ENCODE results near the gene KCNH3. TPM values are rescaled to one million over a fixed set of nuclear protein-coding genes. Genes with fewer than 3 reads are reported as not detected.
A peak's percentile ranks its signal among the peaks of the same experiment; 100 is the strongest.
"Not testable (repeated sequence)": the region's sequence is repeated elsewhere in the genome, so short reads cannot be mapped to it uniquely, and the experiment has no call there.

KCNH3 gene
- total RNA-seq, 2 donors from 2014 or later = 0.44 to 0.73 TPM

DNA sequence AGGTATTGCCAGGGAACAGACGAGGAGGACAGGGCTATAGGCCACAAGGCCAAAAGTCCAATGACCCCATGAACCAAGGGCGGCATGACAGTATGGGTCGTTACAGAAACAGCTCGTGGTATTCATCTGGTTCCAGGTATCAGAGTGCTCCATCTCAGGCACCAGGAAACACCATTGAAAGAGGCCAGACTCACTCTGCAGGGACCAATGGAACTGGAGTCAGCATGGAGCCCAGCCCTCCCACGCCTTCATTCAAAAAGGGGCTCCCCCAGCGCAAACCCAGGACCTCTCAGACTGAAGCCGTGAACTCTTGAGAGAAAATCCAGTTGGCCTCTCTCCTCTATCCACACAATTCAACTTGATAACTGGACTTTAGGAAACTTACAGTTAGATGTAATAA is 12.9 kb upstream of the KCNH3 start:
- DNase-seq (no peak), ATAC-seq (no peak)
- intact Hi-C loops (cut with DNase I) = no loop called here

DNA sequence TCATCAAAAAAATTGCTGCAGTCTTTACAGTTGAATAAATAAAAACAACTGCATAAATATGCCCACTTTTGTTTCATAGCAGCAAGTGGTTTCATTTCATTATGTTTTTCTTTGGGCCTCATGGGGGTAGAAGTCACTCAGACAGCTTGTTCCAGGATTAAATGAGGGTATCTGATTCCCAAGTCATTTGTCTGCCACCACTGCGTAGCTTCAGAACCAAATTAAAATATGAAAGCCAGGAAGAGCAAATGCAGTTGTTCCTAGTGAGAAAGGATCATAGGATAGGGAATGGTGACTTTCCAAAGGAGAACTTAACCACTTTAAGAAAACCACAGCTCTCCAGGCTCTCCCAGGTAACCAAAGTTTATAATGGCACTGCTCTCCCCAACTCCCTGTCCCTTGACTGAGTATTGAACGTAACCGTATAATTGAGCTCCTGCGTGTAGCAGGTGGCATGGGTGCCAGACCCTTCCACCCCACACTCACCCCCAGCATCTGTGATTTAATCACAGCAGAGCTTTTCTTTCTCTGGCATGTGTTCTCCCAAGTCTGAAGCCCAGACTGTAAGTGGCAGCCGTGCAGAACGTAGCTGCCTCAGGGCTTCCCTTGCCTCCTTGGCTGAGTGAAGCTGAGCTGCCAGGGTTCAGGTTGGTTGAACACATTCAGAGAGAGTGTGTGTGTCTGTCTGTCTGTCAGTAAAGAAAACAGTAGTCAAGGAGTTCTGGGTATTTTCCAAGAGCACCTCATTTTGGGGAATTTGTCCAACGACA is 11.3 kb upstream of the KCNH3 start:
- DNase-seq = no peak
- intact Hi-C loops (cut with DNase I) = no loop called here
- no peak for ATAC-seq

DNA sequence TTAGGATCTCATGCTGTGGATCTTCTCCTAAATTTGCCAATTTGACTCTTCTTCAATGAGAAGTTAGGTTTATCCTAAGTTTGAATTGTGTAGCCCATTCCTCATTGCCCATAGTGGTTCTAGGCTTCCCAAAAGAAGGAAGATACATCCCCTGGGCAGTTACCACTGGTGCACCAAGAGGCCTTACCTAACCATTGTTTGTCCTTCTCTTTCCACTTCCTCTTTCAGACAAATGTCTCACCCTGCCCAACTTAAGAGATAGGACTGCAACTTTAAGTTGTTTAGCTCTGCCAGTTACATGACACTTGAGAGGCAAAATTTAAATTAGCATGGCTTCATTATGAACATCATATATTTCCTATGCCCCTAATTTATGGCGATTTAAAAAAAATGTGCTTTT is 9.4 kb upstream of the KCNH3 start:
- DNase-seq = no peak
- intact Hi-C loops (cut with DNase I) = no loop called here
- ATAC-seq = no peak

DNA sequence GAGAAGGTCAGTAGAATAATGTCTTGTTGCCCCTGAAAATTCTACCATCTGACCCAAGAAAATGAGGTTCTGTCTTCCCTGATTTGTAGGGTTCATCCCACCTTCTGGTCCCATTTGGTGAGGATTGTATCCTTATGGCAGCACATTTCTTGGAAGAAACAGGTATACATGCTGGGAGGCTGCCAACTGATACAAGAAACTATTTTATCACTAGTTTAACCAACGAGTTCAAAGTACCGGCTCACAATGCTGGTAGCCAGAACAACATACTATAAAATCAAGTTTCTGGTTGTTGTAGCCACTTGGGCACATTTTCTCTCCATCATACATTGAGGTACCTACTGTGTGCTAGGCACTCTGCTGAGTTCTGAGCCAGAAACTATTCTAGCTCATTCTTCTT is 7.1 kb upstream of the KCNH3 start:
- no peak for ATAC-seq
- intact Hi-C loops (cut with DNase I) = no loop called here
- DNase-seq = no peak

DNA sequence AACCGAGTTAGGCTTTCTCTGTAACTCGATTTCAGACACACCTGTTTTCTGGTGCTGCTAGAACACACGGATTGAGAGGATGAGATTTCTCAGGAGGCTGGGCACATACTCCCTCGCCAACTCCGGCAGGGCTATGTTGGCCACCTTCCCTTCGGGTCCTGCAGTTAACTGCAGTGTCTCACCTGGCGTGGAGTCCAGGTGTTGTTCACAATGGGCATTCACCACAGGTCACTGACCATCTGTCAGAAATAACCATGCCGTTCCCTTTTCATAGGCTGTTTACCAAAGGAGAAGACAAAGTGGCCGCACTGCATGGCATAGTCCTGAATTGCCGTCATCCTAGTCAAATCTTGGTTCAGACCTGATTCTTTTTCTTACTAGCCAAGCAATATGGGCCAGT is 5.5 kb upstream of the KCNH3 start:
- ATAC-seq = no peak
- no peak for DNase-seq
- intact Hi-C loops (cut with DNase I) = no loop called here

DNA sequence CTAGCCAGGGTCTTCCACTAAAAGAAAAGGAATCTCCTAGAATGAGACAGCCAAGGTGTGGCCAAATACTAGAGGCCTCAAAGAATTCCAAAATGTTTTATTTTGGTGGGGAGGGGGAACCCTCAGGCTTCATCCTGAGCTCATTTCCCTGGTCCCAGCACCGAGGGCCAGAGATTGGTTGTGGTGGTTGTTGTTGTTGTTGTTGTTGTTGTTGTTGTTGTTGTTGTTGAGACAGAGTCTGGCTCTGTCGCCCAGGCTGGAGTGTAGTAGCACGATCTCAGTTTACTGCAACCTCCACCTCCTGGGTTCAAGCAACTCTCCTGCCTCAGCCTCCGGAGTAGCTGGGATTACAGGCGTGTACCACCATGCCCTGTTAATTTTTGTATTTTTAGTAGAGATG is 4.7 kb upstream of the KCNH3 start:
- not testable (repeated sequence) for ATAC-seq, DNase-seq

DNA sequence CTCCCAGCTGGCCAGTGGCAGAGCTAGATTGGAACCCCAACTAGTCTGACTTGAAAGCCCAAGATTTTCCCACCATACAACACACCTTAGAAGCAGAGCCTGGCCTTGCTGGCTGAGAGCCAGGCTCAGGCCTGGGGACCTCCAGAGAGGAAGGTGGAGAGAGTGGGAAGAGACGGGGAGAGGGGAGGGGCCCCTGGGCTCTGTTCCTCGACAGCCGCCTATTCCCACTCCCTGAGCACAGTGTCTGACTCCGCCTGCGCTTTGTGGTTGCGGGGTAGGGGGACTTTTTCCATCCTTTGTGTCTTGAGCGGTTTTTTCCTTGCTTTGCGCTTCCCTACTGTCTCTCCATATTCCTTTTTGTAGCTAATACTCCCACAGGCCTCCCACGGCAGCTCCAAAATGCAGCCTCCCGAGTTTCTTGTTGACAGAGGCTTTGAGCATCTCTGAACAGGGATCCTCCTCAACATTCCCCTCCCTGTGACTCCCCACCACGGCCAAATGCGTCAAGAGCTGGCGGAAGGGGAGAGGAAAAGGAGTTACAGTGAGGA is 4.0 kb upstream of the KCNH3 start:
- intact Hi-C loops (cut with DNase I) = no loop called here
- ATAC-seq = no peak
- no peak for DNase-seq

More for the DNA sequence above, 4.7 kb upstream of the KCNH3 start:
- intact Hi-C loops (cut with DNase I) = not testable (repeated sequence)

DNA sequence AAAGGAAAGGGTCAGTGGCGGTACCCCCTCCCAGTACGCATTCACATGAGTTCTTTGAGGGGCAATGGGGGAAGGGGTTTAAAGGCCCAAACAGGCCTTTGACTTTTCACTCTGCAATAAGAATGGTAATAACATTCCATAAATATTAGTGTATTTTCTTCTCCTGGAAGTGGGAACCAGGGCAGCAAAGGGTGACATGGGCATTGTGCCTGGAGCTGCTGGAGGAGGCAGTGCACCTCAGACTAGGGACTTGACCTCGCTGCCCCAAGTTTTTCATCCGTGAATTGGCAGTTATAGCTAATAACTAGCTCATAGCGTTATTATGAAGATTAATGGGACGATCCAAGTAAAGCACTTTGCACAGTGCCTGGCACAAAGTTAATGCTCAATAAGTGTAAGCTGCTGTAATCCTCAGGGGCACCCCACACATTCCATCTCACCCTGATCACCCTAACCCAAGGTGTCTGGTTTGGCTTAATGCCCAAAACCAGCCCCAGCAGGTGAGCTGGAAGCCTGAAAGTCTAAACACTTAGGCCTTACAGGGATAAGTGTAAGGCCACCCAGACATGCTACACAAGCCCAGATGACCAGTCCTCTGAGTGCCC is 2.8 kb upstream of the KCNH3 start:
- no peak for DNase-seq
- intact Hi-C loops (cut with DNase I) = no loop called here

DNA sequence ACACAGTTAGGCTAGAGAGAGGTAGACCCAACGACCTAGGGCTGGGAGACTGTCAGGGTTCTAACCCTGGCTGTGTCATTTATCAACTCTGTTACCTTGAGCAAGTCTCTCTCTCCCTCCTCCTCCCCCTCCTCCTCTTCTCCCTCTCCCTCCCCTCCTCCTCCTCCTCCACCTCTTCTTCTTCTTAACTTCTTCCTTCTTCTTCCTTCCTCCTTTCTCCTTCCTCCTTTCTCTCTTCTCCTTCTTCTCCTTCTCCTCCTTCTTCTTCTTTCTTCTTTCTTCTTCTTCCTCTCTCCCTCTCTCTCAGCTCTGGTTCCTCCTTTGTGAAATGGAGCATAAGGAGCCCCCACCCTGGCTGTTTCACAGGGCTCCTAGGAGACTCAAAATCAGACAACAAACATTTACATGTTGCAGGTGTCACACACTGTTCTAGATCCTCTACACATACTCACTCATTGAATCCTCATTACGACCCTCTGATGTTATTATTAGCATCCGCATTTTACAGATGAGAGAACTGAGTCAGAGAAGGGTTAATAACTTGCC is 2.2 kb upstream of the KCNH3 start:
- intact Hi-C loops (cut with DNase I) = no loop called here
- DNase-seq (no peak), ATAC-seq (no peak)

More for the DNA sequence above, 2.8 kb upstream of the KCNH3 start:
- ATAC-seq = no peak

DNA sequence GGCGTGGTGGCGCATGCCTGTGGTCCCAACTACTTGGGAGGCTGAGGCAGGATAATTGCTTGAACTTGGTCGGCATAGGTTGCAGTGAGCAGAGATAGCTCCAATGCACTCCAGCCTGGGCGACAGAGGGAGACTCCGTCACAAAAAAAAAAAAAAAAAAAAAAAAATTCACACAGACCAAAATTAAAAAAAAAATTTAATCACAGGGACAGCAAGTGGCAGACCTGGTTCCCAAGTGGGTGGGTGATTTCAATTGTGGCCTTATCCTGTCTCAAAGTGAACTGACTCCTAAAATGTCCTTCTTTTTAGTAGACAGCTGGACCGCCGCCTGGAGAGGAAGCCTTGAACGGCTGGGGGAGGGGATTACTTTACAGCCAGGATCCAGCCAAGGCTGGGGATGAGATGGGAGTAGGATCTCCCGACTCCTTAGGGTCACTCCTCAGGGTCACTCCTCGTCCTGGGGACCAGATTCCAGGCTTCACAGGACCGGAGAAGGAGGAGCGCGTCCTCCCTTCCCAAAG is 1.5 kb upstream of the KCNH3 start:
- ATAC-seq (no peak), DNase-seq (no peak)
- intact Hi-C loops (cut with DNase I) = no loop called here

DNA sequence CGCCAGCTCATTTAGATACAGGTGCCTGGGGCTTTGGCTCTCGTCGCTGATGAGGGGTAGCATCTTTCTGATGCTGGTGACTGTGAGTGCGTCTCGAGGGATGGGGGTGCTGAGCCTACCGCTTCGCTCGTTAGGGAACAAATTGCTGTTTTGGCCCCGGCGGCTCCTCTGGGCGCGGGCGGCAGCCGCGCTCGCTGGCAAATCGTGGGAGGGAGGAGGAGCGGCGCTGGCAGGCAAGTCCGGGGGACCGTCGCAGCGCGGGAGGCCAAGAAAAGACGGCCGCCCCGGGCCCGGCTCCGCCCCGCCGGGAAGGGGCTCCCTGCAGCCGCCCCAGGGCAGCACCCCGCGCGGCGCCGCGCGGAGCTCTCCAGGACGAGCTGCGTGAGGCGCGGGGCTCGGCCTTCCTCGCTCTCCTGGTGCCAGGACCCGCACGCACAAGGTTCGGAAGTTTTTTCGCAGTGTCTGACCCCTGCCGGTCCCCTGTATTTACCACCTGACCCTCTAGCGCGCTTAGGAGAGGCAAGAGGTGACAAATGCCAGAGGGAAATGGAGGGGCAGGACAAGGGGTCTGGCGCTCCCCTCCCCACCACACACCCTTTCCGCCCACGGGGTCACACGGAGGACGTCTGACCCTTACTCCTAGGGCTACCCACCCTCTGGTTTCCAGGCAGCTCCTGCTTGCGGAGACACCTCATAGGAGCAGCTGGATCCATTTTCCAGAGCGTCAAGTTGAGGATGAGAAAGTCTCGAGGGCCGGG is 899 bp upstream of the KCNH3 start:
- ATAC-seq = peak; percentile 22
- intact Hi-C loops (cut with DNase I) = no loop called here
- no peak for DNase-seq

DNA sequence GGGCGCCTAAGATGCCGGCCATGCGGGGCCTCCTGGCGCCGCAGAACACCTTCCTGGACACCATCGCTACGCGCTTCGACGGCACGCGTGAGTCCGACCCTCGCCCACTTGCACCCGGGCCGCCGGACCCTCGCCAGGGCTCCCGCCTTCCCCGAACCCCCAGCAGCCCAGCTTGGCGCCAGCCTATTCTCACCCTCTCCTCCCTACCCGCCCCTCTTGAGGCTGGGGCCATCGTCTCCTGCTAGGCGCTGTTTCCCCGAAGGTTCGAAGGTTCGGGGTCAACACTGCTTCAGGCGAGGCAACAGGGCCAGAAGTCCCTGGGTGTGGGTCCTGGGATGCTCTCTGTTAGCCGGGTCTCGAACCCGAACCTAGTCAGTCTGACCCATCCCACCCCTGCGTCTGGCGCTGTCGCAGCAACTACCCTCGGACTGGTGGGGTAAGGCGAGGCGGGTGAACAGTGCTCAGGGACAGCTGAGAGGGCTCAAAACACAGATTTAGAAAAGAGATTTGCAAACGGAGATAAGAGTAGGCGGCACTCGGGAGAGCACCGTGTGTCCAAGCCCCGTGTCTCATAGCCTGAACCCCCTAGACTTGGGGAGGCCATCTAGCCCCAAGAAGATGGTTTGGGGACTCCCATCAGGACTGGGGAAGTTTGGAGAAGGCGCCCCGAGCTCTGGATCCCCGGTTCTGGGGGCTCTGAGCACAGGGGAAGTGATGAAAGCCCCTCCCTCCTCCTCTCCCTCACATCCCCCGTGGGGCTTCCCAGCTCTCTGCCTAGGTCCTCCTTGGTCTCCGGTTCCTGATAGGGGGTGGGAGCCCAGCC is 787 bp downstream of the KCNH3 start:
- ATAC-seq (no peak), DNase-seq (no peak)
- intact Hi-C loops (cut with DNase I) = no loop called here

DNA sequence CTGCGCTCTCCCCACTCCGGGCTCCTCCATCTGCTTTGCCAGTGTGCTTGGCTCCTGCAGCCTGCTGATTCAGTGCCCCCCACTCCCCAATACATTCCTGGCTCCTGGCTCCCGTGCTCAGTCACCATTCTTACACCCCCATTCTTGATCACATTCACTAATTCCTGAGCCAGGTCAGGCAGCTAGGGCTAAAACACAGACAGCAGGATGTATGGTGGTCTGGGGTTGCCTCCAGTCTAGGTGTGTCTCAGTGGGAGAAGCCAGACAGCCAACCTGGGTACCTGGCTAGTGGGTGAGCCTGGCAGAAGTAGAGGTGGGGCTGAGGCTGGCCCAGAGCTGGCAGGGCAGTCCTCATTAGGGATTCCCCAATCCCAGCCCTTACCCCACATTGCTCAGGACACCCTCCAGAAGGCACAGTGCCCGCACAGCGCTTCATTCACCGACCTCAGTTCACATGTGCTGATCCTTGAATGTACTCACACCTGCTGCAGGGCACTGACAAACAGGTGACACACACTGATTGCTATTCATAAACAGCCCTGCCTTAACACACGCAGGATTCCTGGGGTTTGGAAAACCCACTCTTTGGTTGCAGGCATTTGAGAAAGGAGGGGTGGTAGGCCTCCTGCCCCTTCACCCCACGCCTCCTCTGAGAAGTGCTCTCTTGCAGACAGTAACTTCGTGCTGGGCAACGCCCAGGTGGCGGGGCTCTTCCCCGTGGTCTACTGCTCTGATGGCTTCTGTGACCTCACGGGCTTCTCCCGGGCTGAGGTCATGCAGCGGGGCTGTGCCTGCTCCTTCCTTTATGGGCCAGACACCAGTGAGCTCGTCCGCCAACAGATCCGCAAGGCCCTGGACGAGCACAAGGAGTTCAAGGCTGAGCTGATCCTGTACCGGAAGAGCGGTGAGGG is 1.7 kb downstream of the KCNH3 start:
- ATAC-seq = no peak
- DNase-seq = no peak
- intact Hi-C loops (cut with DNase I) = no loop called here

DNA sequence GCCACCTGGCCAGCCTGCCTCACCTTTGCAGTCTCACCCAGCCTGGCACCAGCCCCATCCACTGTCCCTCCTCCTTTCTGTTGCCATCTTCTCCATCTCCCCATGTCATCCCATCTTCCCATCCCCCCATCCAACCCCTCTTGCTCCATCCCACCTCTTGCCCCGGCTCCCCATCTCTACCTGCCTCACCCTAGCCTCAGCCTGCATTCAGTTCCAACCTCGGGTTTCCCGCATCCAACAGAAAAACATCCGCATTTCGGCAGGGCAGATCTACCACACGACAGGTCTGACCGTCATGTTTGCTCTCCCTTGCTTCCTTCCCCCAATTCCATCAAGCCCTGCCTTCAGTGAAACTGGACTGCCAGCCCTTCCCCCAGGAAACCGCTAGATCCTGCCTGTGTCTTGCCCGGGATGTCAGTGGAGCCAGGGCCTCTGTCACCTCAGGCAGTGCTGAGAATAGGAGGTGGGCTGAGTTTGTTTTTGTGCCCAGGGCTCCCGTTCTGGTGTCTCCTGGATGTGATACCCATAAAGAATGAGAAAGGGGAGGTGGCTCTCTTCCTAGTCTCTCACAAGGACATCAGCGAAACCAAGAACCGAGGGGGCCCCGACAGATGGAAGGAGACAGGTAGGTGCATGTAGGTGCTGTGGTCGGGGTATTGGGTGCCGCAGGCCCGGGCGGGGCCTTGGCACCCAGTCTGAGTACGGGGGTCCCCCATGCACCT is 2.5 kb downstream of the KCNH3 start:
- intact Hi-C loops (cut with DNase I) = no loop called here
- ATAC-seq (no peak), DNase-seq (no peak)

DNA sequence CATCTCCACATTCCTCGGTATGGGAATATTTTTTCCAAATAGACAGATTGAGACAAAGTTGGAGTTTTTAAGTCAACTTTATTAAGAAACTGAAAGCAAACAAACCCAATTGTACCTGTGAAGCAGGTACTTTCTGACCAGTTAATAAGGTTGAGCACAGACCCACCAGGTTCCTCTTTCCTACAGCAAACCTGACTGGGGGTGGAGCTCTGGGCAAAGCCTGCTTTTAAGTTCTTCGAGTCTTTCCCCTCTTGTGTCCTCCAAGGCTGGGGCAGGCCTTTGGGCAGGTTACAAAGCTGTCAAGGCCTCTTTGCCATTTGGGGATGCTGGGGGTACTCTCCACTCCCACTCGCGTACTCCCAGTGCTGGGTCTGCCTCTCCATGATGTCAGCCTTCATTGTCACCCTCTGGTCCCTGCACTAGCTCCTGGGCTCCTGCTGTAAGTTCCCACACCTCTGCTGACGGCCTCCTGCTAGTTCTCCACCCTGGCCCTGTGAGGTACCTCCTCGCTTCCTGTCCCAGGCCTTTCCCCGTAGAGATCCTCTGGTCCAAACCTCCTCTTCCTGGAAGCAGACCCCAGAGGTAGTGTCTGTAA is 3.2 kb downstream of the KCNH3 start:
- no peak for DNase-seq
- intact Hi-C loops (cut with DNase I) = no loop called here
- ATAC-seq = no peak

DNA sequence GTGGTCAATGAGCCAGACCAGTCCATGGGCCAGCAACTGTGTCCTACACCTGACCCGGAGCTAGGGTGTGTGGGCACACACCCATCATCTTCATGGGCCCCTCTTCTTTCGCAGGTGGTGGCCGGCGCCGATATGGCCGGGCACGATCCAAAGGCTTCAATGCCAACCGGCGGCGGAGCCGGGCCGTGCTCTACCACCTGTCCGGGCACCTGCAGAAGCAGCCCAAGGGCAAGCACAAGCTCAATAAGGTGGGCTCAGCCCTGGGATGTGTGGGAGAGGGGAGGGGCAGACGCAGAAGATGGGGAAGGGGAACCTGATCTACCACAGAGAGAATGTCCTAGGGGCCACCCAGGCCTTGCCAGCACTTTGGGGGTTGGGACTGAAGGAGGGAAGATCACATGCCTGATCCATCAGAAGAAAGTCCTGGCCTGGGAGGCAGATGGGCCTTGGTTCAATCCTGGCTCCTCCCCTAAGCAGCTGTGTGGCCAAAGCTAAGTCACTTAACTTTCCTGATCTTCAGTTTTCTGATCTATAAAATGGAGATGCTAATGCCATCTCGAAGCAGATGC is 3.8 kb downstream of the KCNH3 start:
- no peak for DNase-seq
- no peak for ATAC-seq

More for the DNA sequence above, 3.8 kb downstream of the KCNH3 start:
- intact Hi-C loops (cut with DNase I) = no loop called here

Data from left cardiac atrium (tissue), 4 donors.